HG02840 (cell line): ENCODE data around the gene CSRNP3.
"Not testable (repeated sequence)": the region's sequence is repeated elsewhere in the genome, so short reads cannot be mapped to it uniquely, and the experiment has no call there.

ENCODE experiments used
- ATAC-seq: cut with Tn5 transposase; IDR thresholded peaks from one replicate; pipeline ENCODE4 v1.9.1; 2021; ENCODE audit warnings: mild to moderate bottlenecking, moderate library complexity, moderate number of reproducible peaks; ENCODE audit not compliant: unreplicated experiment, low FRiP score

The CSRNP3 gene

GRCh38 chr2:165627470-165627869, 158.0 kb downstream of the CSRNP3 start:
- no peak for ATAC-seq

- ATAC-seq = no peak
These were observed 160.3 kb downstream of the CSRNP3 start for GRCh38 chr2:165629776-165630175.

GRCh38 chr2:165630236-165630635, 160.7 kb downstream of the CSRNP3 start:
- ATAC-seq = no peak

GRCh38 chr2:165631089-165631488, 161.6 kb downstream of the CSRNP3 start:
- no peak for ATAC-seq

GRCh38 chr2:165632594-165632993, 163.1 kb downstream of the CSRNP3 start:
- ATAC-seq = no peak

GRCh38 chr2:165633431-165633830, 163.9 kb downstream of the CSRNP3 start:
- ATAC-seq = no peak

GRCh38 chr2:165634282-165634681, 164.8 kb downstream of the CSRNP3 start:
- ATAC-seq = no peak

- ATAC-seq = no peak
These were observed 165.4 kb downstream of the CSRNP3 start for GRCh38 chr2:165634855-165635254.

GRCh38 chr2:165635532-165635931, 166.0 kb downstream of the CSRNP3 start:
- no peak for ATAC-seq

GRCh38 chr2:165636959-165637358, 167.5 kb downstream of the CSRNP3 start:
- no peak for ATAC-seq

GRCh38 chr2:165637396-165637795, 167.9 kb downstream of the CSRNP3 start:
- ATAC-seq = no peak

GRCh38 chr2:165639504-165639903, 170.0 kb downstream of the CSRNP3 start:
- no peak for ATAC-seq

- no peak for ATAC-seq
These were observed 170.9 kb downstream of the CSRNP3 start for GRCh38 chr2:165640247-165640929.

GRCh38 chr2:165645930-165646831, 176.7 kb downstream of the CSRNP3 start:
- no peak for ATAC-seq

- ATAC-seq = no peak
These were observed 177.9 kb downstream of the CSRNP3 start for GRCh38 chr2:165647409-165647808.

- ATAC-seq = no peak
These were observed 179.3 kb downstream of the CSRNP3 start for GRCh38 chr2:165648801-165649200.

GRCh38 chr2:165651233-165651632, 181.7 kb downstream of the CSRNP3 start:
- ATAC-seq = no peak

GRCh38 chr2:165655661-165656060, 186.2 kb downstream of the CSRNP3 start:
- ATAC-seq = no peak

GRCh38 chr2:165660361-165660760, 190.9 kb downstream of the CSRNP3 start:
- no peak for ATAC-seq

GRCh38 chr2:165662720-165663119, 193.2 kb downstream of the CSRNP3 start:
- no peak for ATAC-seq

GRCh38 chr2:165665614-165666013, 196.1 kb downstream of the CSRNP3 start:
- ATAC-seq = no peak

- not testable (repeated sequence) for ATAC-seq
These were observed 196.6 kb downstream of the CSRNP3 start for GRCh38 chr2:165666073-165666472.
